ENCODE measurements around the gene RTP3.

Gene RTP3

GRCh38 chr3:46469680-46470357, 28.0 kb upstream of the RTP3 start:
- DNase-seq = no peak

DNA sequence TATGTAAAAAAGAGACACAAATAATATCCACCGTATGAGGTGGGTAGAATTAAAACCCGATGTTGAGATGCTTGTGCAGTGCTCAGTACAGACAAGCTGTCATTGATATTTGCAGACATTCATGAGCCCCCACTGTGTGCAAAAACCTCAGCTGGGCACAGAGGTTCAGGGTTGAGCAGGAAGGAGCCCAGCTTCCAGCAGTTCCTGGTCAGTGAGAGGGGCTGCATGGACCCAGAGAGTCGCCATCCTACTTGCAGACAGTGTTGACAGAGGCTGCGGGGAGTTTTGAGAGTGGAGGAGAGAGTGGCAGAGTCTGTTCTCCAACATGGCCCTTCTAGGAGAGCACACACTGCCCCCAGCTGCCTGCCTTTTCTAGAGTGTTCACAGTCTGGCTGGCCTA, 26.9 kb upstream of the RTP3 start:
- no peak for DNase-seq

DNA sequence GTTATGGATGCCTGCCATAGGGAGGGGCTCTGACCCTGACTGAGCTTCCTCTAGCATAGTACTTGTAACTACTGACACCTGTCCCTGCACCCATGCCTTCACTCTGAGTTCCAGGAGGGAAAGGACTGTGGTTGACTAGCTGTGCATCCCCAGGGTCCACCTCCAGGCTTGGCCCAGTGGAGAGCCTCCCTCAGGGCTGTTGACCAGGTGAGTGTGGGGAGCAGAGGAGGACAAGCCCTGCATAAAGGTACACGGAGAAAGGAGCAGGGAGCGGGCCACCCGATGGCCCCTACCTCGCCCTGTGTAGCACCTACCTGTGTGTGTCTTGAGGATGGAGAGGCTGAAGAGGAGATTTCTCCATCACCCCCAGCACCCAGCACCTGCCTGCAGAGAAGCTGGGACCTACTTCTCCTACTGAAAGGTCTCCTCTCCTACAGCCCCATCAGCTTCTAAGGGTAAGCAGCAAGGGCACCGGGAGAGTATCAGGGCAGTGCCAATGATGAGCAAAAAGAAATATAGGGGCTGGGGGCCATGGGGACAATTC, 26.3 kb upstream of the RTP3 start:
- DNase-seq = no peak

DNA sequence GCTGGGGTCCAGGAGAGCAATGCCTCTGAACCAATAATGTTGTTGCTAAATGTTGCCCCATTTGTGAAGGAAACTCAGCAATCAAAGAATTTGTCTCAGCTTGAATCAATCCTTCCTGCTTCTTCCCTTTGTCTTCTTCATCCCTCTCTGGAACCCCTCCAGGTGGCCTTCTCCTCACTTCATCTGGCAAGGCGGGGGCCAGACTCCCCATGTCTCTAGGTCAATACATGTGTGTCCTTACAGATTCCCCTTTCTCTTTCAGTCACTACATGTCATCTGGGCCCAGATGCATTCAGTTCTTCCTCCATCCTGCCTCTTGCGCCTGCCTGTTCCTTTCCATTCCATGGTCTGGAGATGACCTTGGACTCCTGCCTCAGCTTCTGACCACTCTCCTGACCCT, 25.0 kb upstream of the RTP3 start:
- DNase-seq = no peak

DNA sequence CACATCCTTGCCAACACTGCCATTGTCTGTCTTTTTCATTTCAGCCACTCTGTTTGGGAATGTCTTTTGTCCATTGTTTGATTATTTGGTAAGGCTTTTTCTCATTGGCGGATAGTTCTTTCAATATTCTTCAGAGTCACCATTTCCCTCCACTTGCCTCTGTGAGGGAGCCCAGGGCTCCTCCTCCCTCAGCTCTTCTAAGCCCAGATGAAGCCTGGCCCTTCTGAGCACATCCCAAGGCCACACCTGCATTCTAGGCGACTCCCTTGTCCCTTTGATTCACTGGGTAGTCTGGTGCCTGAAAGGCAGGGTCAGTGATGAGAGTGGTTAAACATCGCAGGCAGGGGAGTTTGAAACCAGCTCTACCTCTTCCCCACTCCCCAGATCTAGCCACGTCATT, 20.6 kb upstream of the RTP3 start:
- no peak for DNase-seq

DNA sequence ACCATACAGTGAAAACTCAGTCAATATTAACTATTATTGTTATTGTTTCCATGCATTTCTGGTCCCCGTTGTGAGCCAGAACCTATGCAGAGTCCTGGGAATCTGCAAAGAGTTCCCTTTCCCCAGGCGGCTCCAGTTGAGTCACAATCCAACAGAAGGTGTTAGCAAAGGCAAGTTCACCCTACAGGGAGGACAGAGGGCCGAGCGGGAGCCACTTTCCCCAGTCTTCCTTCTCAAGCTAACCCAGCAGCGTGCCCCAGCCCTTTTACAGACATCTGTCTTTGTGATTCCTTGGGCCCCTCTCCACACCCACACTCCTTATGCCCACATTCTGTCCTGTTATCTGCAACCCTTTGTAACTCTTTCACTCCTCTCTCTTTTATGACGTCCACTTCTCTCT, 20.0 kb upstream of the RTP3 start:
- DNase-seq = no peak

GRCh38 chr3:46478341-46478740, 19.4 kb upstream of the RTP3 start:
- no peak for DNase-seq

- no peak for DNase-seq
Observed at GRCh38 chr3:46479021-46479420, 18.8 kb upstream of the RTP3 start.

GRCh38 chr3:46479696-46480095, 18.1 kb upstream of the RTP3 start:
- DNase-seq = no peak

- no peak for DNase-seq
Observed at GRCh38 chr3:46480491-46481195, 17.1 kb upstream of the RTP3 start.

GRCh38 chr3:46481636-46482035, 16.1 kb upstream of the RTP3 start:
- DNase-seq = no peak

- no peak for DNase-seq
Observed at GRCh38 chr3:46482632-46483350, 15.0 kb upstream of the RTP3 start.

- DNase-seq = no peak
Observed at GRCh38 chr3:46483825-46484224, 14.0 kb upstream of the RTP3 start.

GRCh38 chr3:46484388-46484787, 13.4 kb upstream of the RTP3 start:
- DNase-seq = no peak

DNA sequence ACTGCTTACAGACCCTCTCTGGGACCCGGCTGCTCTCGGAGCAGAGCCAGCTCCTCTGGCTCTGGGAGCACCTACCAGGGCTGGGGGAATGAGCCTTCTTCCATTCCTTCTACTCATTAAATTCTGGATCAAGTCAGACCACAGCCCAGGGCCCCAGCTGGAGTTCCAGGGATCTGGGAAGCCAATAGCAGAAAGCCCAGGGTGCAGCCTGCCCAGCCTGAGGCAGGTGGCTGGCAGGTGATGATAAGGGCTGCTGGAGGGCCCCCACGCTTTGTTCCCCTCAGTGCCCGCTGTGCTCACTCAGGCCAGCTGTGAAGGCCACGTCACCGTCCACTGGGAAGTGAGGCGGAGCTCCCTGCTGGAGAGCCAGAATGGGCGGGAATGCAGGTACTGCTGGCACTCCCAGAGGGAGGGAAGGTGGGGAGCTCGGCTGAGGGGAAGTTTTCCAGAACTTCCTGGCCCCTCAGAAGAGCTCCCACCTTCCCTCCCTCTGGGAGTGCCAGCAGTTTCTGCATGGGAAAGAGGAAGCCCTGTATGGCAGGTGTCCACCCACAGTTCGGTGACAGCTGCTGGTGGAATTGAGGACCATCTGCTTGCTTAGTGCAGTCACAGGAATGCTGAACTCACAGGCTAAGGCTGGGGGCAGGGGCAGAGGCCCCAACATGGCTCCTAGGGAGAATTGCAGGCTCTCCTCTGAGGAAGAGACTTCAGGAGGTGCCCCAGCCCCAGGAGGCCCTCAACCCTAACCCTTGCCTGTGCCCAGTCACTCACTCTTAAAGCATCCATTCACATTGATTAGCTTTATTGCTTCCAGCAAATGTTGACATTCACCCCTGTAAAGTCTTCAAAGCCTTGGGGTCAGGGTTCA, 12.6 kb upstream of the RTP3 start:
- no peak for DNase-seq

GRCh38 chr3:46485779-46486175, 12.0 kb upstream of the RTP3 start:
- DNase-seq = no peak

GRCh38 chr3:46488735-46489361, 8.9 kb upstream of the RTP3 start:
- peak; percentile 74 to 91 (median 83) for DNase-seq

GRCh38 chr3:46489381-46489780, 8.4 kb upstream of the RTP3 start:
- no peak for DNase-seq

- DNase-seq = peak in 1 of 5 experiments; percentile 7
Observed at GRCh38 chr3:46489875-46490274, 7.9 kb upstream of the RTP3 start.

GRCh38 chr3:46490338-46491084, 7.3 kb upstream of the RTP3 start:
- DNase-seq = no peak

All from T-helper 2 cell (primary cell).